Stimulated activated effector memory CD8-positive, alpha-beta T cell treated with anti-CD3 and anti-CD28 coated beads, Interleukin-12 subunit alpha, Interleukin-12 subunit beta, amount 100 ng/mL, for 72 hours (primary cell): ENCODE data around the gene NIPSNAP2.

ENCODE experiments used
- ATAC-seq: fragments of 150-1000 bp; cut with Tn5 transposase; 2 replicates; pipeline ENCODE4 v1.10.0; 2021
- DNase-seq, 2 donors: peaks; one replicate each; pipeline ENCODE4 v3.0.0; 2021 to 2022; ENCODE audit warnings: low spot score in 2 of 2
- H3K27ac Mint-ChIP-seq: one replicate; pipeline ENCODE4 v1.8.0; 2022; ENCODE audit warnings: mild to moderate bottlenecking, mixed read lengths
- H3K36me3 Mint-ChIP-seq: one replicate; pipeline ENCODE4 v1.8.0; 2022; ENCODE audit warnings: mild to moderate bottlenecking, mixed read lengths
- H3K4me1 Mint-ChIP-seq: one replicate; pipeline ENCODE4 v1.8.0; 2022; ENCODE audit warnings: mixed read lengths
- H3K4me3 Mint-ChIP-seq: one replicate; pipeline ENCODE4 v1.8.0; 2022; ENCODE audit warnings: mild to moderate bottlenecking, mixed read lengths
- H3K9me3 Mint-ChIP-seq: one replicate; pipeline ENCODE4 v1.8.0; 2022; ENCODE audit warnings: mixed read lengths

NIPSNAP2 gene

GRCh38 chr7:55965805-55966421 lies 1.5 kb downstream of the NIPSNAP2 start:
- Mint-ChIP-seq H3K4me3 (peak overlapping the region; percentile 73), H3K9me3 (no peaks in the 10 kb centered on the region), H3K36me3 (peaks cover 25% of the 10 kb centered on the region), H3K27ac (peak overlapping the region; percentile 86), H3K4me1 (peaks cover 44% of the 10 kb centered on the region)
- DNase-seq: no peak
- no peak for ATAC-seq

DNA sequence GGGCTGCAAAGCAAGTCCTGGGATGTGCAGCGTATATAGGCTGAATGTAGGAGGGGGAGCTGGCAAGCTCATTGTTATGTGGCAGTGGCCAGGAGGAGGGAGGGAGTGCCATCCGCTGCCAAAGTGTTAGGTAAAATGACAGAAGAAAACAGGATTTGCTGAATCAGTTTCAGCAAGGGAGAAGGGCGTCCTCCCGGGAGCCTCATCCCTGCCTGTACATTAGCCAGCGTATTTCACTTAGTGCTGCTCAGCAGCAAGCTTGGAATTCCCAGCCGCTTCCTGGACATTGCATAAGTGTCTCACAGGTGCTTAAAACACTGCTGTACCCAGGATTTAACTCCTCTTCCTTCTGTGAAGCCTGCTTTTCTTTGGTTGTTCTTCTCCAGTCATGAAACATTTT lies 2.5 kb downstream of the NIPSNAP2 start:
- peaks cover 25% of the 10 kb centered on the region for H3K36me3 Mint-ChIP-seq
- H3K27ac Mint-ChIP-seq: peak overlapping the region; percentile 10
- no peaks in the 10 kb centered on the region for H3K9me3 Mint-ChIP-seq
- H3K4me1 Mint-ChIP-seq: peaks cover 49% of the 10 kb centered on the region
- no peak overlapping the region for H3K4me3 Mint-ChIP-seq
- DNase-seq (no peak), ATAC-seq (no peak)

DNA sequence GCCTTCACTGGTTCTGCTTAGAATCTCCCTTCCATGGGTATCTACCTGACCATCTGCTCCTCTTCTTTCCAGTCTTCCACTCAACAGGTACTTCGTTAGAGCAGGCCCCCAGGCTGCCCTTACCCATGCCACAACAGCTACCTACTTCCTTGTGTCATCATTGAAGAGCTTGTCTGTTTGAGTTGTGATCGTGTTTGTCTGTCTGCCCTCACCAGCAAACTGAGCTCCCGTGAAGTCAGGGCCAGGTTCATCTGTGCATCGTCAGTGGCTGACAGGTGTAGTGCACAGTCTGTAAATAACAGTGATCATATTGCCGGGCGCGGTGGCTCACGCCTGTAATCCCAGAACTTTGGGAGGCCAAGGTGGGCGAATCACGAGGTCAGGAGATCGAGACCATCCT lies 5.0 kb downstream of the NIPSNAP2 start:
- ATAC-seq: no peak
- Mint-ChIP-seq H3K9me3 (no peaks in the 10 kb centered on the region), H3K36me3 (peaks cover 25% of the 10 kb centered on the region), H3K4me1 (peaks cover 37% of the 10 kb centered on the region), H3K4me3 (no peak overlapping the region), H3K27ac (peak overlapping the region; percentile 74)
- DNase-seq: no peak

GRCh38 chr7:55970561-55970960 lies 6.2 kb downstream of the NIPSNAP2 start:
- Mint-ChIP-seq H3K4me1 (peaks cover 47% of the 10 kb centered on the region), H3K36me3 (peaks cover 25% of the 10 kb centered on the region), H3K9me3 (no peaks in the 10 kb centered on the region), H3K27ac (peak overlapping the region; percentile 29), H3K4me3 (no peak overlapping the region)
- DNase-seq (no peak), ATAC-seq (no peak)

DNA sequence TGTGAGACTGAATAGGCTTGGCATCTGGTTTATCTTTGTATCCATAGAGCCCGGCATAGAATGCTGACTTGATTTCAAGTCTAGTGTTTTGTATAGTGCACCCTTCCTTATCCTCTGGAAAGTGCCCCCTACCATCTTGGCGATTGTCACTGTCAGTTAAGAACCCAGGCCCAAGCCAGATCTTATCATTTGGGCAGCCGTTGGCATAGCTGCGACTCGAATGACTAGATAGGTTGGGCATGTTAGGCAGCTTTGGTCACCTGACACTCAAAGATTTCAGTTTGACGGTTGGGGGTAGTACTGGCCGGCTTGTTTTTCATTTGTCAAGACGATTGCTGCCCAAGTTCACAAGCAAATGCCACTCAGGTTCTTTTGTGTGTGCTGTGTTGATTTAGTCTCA lies 6.6 kb downstream of the NIPSNAP2 start:
- peaks cover 47% of the 10 kb centered on the region for H3K4me1 Mint-ChIP-seq
- H3K27ac Mint-ChIP-seq: peak overlapping the region; percentile 29
- peaks cover 25% of the 10 kb centered on the region for H3K36me3 Mint-ChIP-seq
- DNase-seq (no peak), ATAC-seq (no peak)
- H3K4me3 Mint-ChIP-seq: no peak overlapping the region
- no peaks in the 10 kb centered on the region for H3K9me3 Mint-ChIP-seq

DNA sequence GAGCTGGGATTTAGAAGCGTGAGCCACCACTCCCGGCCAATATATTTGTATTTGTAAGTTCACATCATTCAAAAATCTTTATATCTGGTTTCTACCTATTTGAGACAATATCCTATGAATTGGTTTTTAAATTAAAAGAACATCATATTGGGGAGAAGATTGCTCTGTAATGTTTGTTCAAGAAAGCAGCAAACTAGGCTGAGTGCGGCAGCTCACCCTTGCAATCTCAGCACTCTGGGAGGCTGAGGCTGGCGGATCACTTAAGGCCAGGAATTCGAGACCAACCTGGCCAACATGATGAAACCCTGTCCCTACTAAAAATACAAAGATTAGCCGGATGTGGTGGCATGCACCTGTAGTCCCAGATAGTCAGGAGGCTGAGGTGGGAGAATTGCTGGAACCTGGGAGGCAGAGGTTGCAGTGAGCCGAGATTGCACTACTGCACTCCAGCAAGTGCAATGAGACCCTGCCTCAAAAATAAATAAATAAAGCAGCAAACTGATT lies 9.4 kb downstream of the NIPSNAP2 start:
- H3K4me3 Mint-ChIP-seq: no peak overlapping the region
- ATAC-seq (no peak), DNase-seq (no peak)
- peaks cover 35% of the 10 kb centered on the region for H3K4me1 Mint-ChIP-seq
- no peaks in the 10 kb centered on the region for H3K9me3 Mint-ChIP-seq
- no peak overlapping the region for H3K27ac Mint-ChIP-seq
- peaks cover 32% of the 10 kb centered on the region for H3K36me3 Mint-ChIP-seq

DNA sequence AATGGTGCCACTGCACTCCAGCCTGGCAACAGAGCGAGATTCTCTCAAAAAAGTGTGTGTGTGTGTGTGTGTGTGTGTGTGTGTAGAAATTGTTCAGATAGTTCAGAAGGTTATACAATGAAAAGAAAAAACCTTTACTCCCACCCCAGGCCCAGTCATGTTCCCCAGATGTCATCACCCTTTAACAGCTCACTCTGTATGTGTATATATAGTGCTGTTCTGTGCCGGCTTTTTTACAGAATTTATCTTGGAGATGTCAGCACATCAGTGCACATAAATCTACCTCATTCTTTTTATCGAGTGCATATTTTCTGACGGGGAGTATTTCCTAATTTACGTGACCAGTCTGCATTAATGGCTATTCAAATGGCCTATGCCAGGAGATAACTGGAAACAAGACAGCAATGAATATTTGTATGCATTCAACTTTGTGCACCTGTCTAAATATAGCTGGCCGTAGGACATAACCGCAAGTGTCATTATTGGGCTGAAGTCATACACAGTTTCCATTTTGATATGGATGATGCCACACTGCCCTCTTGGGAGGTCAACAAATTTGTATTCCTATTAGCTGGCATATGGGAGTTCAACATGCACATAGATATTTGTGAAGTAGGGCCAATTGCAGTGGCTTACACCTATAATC lies 11.7 kb downstream of the NIPSNAP2 start:
- Mint-ChIP-seq H3K36me3 (peaks cover 38% of the 10 kb centered on the region), H3K9me3 (no peaks in the 10 kb centered on the region), H3K4me1 (peaks cover 17% of the 10 kb centered on the region), H3K27ac (no peak overlapping the region), H3K4me3 (no peak overlapping the region)
- ATAC-seq (no peak), DNase-seq (no peak)

GRCh38 chr7:55977831-55978230 lies 13.4 kb downstream of the NIPSNAP2 start:
- DNase-seq (no peak), ATAC-seq (no peak)
- Mint-ChIP-seq H3K9me3 (no peaks in the 10 kb centered on the region), H3K36me3 (peaks cover 55% of the 10 kb centered on the region), H3K27ac (peak overlapping the region; percentile 18), H3K4me1 (peaks cover 13% of the 10 kb centered on the region), H3K4me3 (no peak overlapping the region)

GRCh38 chr7:55980266-55980665 lies 15.9 kb downstream of the NIPSNAP2 start:
- DNase-seq (no peak), ATAC-seq (no peak)
- Mint-ChIP-seq H3K36me3 (peaks cover 79% of the 10 kb centered on the region), H3K9me3 (no peaks in the 10 kb centered on the region), H3K4me3 (no peak overlapping the region), H3K4me1 (peaks cover 7% of the 10 kb centered on the region), H3K27ac (no peak overlapping the region)

- Mint-ChIP-seq H3K4me3 (no peak overlapping the region), H3K36me3 (peaks cover 93% of the 10 kb centered on the region), H3K4me1 (peaks cover 4% of the 10 kb centered on the region), H3K9me3 (no peaks in the 10 kb centered on the region), H3K27ac (no peak overlapping the region)
- ATAC-seq (no peak), DNase-seq (no peak)
Measured at GRCh38 chr7:55983537-55983936, 19.2 kb downstream of the NIPSNAP2 start.

GRCh38 chr7:55992346-55992745 lies 28.0 kb downstream of the NIPSNAP2 start:
- Mint-ChIP-seq H3K9me3 (no peaks in the 10 kb centered on the region), H3K4me3 (no peak overlapping the region), H3K27ac (no peak overlapping the region), H3K4me1 (no peaks in the 10 kb centered on the region), H3K36me3 (peaks cover 72% of the 10 kb centered on the region)
- DNase-seq: no peak
- ATAC-seq: no peak

DNA sequence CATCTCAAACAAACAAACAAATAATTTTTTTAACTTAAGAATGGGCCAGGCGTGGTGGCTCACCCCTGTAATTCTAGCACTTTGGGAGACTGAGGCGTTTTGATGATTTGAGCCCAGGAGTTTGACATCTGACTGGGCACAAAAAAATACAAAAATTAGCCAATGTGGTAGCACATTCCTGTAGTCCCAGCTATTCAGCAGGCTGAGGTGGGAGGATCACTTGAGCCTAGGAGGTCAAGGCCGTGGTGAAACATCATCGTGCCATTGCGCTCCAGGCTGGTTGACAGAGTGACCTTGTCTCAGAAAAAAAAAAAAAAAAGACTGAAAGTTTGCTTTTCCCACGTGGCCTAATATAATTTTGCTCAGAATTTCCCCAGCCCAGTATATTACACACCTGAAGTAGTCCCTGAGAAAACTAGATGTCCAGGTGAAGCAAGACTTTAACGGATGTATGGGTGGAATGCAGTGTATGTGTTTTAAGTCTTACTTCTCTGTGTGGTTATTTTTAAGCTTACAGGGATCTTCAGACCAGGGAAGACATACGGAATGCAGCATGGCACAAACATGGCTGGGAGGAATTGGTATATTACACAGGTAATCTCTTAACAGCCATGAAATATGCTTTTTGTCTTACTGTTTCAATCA lies 32.6 kb downstream of the NIPSNAP2 start:
- H3K4me3 Mint-ChIP-seq: no peak overlapping the region
- H3K36me3 Mint-ChIP-seq: peaks cover 70% of the 10 kb centered on the region
- peaks cover 9% of the 10 kb centered on the region for H3K4me1 Mint-ChIP-seq
- no peaks in the 10 kb centered on the region for H3K9me3 Mint-ChIP-seq
- H3K27ac Mint-ChIP-seq: no peak overlapping the region
- ATAC-seq: no peak
- no peak for DNase-seq

- peaks cover 16% of the 10 kb centered on the region for H3K36me3 Mint-ChIP-seq
- peaks cover 13% of the 10 kb centered on the region for H3K4me1 Mint-ChIP-seq
- H3K4me3 Mint-ChIP-seq: no peak overlapping the region
- H3K9me3 Mint-ChIP-seq: no peaks in the 10 kb centered on the region
- no peak overlapping the region for H3K27ac Mint-ChIP-seq
- no peak for ATAC-seq
- DNase-seq: no peak
Measured at GRCh38 chr7:56003749-56004148, 39.4 kb downstream of the NIPSNAP2 start.

GRCh38 chr7:56007167-56007652 lies 42.8 kb downstream of the NIPSNAP2 start:
- Mint-ChIP-seq H3K27ac (no peak overlapping the region), H3K36me3 (peaks cover 14% of the 10 kb centered on the region), H3K4me3 (no peak overlapping the region), H3K9me3 (no peaks in the 10 kb centered on the region), H3K4me1 (peaks cover 4% of the 10 kb centered on the region)
- DNase-seq (no peak), ATAC-seq (peak; percentile 62)

GRCh38 chr7:56007891-56008290 lies 43.5 kb downstream of the NIPSNAP2 start:
- ATAC-seq (no peak), DNase-seq (no peak)
- no peak overlapping the region for H3K27ac Mint-ChIP-seq
- peaks cover 4% of the 10 kb centered on the region for H3K4me1 Mint-ChIP-seq
- no peaks in the 10 kb centered on the region for H3K9me3 Mint-ChIP-seq
- H3K36me3 Mint-ChIP-seq: peaks cover 15% of the 10 kb centered on the region
- no peak overlapping the region for H3K4me3 Mint-ChIP-seq

DNA sequence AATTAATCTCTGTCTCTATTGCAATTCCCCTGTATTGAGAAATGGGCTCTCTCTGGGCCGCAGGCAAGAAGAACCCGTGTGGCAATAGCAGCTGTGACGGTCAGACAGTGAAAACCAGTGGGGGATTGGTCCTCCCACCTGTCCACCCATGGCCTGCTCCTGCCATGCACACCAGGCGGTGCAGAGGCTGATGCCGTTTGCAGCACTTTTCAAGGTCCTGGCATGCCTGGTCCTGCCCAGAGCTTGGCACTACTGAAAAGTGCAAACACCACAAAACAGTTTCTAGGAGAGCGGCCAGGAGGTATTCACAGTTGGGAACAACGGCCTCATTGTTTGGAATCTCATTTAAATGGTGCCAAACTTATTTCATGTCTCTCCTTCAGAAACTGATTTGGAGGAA lies 45.3 kb downstream of the NIPSNAP2 start:
- Mint-ChIP-seq H3K36me3 (peaks cover 23% of the 10 kb centered on the region), H3K4me3 (no peak overlapping the region), H3K4me1 (peaks cover 2% of the 10 kb centered on the region), H3K27ac (no peak overlapping the region), H3K9me3 (no peaks in the 10 kb centered on the region)
- ATAC-seq: no peak
- no peak for DNase-seq
